A673 (cell line): ENCODE data around the gene RUNDC3A. TPM values are rescaled to one million over a fixed set of nuclear protein-coding genes. Genes with fewer than 3 reads are reported as not detected.

Experiments used
- BruUV-seq: library from RNA; stranded (reverse); fragments of 400-500 nt; replicated peaks from 2 replicates; lab custom pipeline; 2021; lab: Mats Ljungman, UMichigan
- CTCF ChIA-PET: fragments of 300-600 bp; sonication (Branson Sonifier 250); formaldehyde crosslinking; loops from one replicate; lab custom pipeline; 2022; ENCODE audit warnings: antibody characterized with exemption; lab: Charles Lee
- POLR2A ChIA-PET: fragments of 300-600 bp; sonication (Branson Sonifier 250); formaldehyde crosslinking; loops from one replicate; lab custom pipeline; 2022; ENCODE audit warnings: antibody characterized with exemption; ENCODE audit not compliant: low non-redundant PET; lab: Charles Lee
- DNase-seq: peaks from one replicate; pipeline ENCODE4 v3.0.0-alpha.2; 2015; ENCODE audit warnings: low spot score
- H3K27ac ChIP-seq: fragments of 200-600 bp; sonication (generic); 2 replicates; pipeline ENCODE4 v1.5.1; 2016; ENCODE audit warnings: mixed run types, low read depth, mild to moderate bottlenecking, mixed read lengths, antibody characterized with exemption, low read length; ENCODE audit not compliant: poor library complexity, severe bottlenecking
- H3K27me3 ChIP-seq: fragments of 200-600 bp; sonication (generic); replicated peaks from 2 replicates; pipeline ENCODE4 v1.6.1; 2017; ENCODE audit warnings: mixed run types, low read depth, mild to moderate bottlenecking, mixed read lengths, antibody characterized with exemption, low read length; ENCODE audit not compliant: insufficient read depth, poor library complexity
- H3K36me3 ChIP-seq: fragments of 200-600 bp; sonication (generic); 2 replicates; pipeline ENCODE4 v1.6.1; 2016; ENCODE audit warnings: mixed run types, mild to moderate bottlenecking, mixed read lengths, antibody characterized with exemption, low read length; ENCODE audit not compliant: insufficient read depth, poor library complexity, severe bottlenecking
- H3K4me1 ChIP-seq: fragments of 200-600 bp; sonication (generic); 2 replicates; pipeline ENCODE4 v1.6.1; 2017; ENCODE audit warnings: mixed run types, mild to moderate bottlenecking, mixed read lengths, antibody characterized with exemption, low read length; ENCODE audit not compliant: insufficient read depth, poor library complexity, severe bottlenecking
- H3K4me3 ChIP-seq: fragments of 200-600 bp; sonication (generic); 2 replicates; pipeline ENCODE4 v1.5.1; 2016; ENCODE audit warnings: low read depth, mixed run types, mild to moderate bottlenecking, mixed read lengths, low read length; ENCODE audit not compliant: poor library complexity, severe bottlenecking
- H3K9me3 ChIP-seq: fragments of 200-600 bp; sonication (generic); 2 replicates; pipeline ENCODE4 v1.6.1; 2016; ENCODE audit warnings: mixed run types, low read depth, mild to moderate bottlenecking, mixed read lengths, antibody characterized with exemption, low read length; ENCODE audit not compliant: poor library complexity, severe bottlenecking
- EZH2 ChIP-seq: fragments of 200-600 bp; sonication (generic); IDR thresholded peaks from 2 replicates; pipeline ENCODE4 v1.6.1; 2017; ENCODE audit warnings: borderline replicate concordance, low read depth, mild to moderate bottlenecking, mixed read lengths, antibody characterized with exemption, low read length; ENCODE audit not compliant: poor library complexity, severe bottlenecking
- intact Hi-C: fragments of 100-400 bp; cut with micrococcal nuclease; formaldehyde crosslinking; loops from one replicate; pipeline ENCODE4 v1.10.0; 2022; ENCODE audit not compliant: unreplicated experiment
- total RNA-seq: library from RNA; stranded (reverse); gene quantifications from 2 replicates; pipeline ENCODE4 v1.2.3, GENCODE V29; 2021
- TF ChIP-seq, protein P1 (sequence below): fragments of 300-800, 200-600 bp; sonication (generic); conservative IDR thresholded peaks from 2 replicates; pipeline ENCODE4 v1.5.1; 2017; ENCODE audit warnings: low read depth, mild to moderate bottlenecking, antibody characterized with exemption, low read length, moderate library complexity, mixed read lengths

The RUNDC3A gene
- total RNA-seq, 1 experiment from 2014 or later: 0.56 TPM

DNA sequence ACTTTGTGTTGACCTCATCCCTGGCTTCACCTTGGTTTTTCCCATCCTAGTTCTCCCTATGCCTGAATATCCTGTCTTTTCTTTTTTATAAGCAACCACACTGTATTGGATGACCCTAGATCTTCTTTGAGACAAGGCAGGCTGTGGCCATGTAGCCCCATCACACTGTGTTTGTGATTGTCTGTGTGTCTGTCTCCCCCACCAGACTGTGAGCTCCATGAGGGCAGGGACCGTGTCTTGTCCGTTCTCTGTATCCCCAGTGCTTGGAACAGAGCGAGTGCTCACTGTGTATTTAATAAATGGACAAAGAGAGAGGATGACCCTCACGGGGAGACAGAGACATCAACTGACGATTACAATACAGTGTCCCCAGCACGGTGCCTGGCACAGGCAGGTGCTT, 9.1 kb downstream of the RUNDC3A start:
- no peaks in the 10 kb centered on the region for H3K36me3 ChIP-seq
- CTCF ChIA-PET: interaction anchor here (0.5 kb wide), 1 partner anchor 102 kb away, joined by 3 read pairs; no protein-coding TSS in a partner anchor
- no peaks in the 10 kb centered on the region for H3K4me1 ChIP-seq
- no peaks in the 10 kb centered on the region for H3K9me3 ChIP-seq
- no peak for DNase-seq
- BruUV-seq: no TSS peak
- no peak overlapping the region for H3K27ac ChIP-seq
- POLR2A ChIA-PET: no interaction called here
- no peak for TF ChIP-seq EZH2
- TF ChIP-seq, protein P1, sequence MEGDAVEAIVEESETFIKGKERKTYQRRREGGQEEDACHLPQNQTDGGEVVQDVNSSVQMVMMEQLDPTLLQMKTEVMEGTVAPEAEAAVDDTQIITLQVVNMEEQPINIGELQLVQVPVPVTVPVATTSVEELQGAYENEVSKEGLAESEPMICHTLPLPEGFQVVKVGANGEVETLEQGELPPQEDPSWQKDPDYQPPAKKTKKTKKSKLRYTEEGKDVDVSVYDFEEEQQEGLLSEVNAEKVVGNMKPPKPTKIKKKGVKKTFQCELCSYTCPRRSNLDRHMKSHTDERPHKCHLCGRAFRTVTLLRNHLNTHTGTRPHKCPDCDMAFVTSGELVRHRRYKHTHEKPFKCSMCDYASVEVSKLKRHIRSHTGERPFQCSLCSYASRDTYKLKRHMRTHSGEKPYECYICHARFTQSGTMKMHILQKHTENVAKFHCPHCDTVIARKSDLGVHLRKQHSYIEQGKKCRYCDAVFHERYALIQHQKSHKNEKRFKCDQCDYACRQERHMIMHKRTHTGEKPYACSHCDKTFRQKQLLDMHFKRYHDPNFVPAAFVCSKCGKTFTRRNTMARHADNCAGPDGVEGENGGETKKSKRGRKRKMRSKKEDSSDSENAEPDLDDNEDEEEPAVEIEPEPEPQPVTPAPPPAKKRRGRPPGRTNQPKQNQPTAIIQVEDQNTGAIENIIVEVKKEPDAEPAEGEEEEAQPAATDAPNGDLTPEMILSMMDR: no peak
- H3K27me3 ChIP-seq: peaks cover 12% of the 10 kb centered on the region
- intact Hi-C loops: no loop called here
- no peak overlapping the region for H3K4me3 ChIP-seq

DNA sequence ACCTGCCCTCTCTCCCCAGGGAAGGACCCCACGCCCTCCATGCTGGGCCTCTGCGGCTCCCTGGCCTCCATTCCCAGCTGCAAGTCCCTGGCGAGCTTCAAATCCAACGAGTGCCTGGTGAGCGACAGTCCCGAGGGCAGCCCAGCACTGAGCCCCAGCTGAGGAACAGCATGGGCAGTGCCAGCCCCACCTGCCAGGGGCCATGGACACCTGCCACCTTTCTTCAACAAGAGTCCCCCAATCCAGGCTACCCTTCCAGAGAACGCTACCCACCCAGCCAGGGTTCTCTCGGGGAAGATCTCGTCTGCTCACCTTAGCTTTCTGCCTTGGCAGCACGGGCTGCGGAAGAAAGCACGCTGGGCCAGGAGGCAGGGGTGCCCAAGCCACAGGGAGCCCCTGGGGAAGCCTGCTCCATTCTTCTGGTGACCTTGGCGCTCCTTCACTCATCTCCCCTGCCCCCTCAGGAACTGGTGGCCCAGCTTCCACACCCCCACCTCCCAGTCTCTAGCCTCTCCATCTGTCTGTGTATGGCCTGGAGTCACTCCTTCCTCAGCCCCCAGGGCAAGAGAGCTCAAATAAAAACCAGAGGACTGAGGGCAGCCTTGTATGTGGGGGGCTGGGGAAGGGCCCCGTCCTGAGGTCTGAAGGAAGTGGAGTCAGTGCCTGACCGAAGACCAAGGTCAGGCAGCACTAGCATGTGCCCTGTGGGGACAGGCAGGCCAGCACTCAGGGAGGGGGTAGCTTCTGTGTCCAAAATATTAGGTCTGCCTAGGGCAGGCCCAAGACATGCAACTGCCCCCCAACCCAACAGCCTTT, 9.9 kb downstream of the RUNDC3A start:
- H3K4me3 ChIP-seq: no peak overlapping the region
- intact Hi-C loops: no loop called here
- no peak for DNase-seq
- BruUV-seq: no TSS peak
- CTCF ChIA-PET: interaction anchor here (0.5 kb wide), 1 partner anchor 101 kb away, joined by 3 read pairs; no protein-coding TSS in a partner anchor
- TF ChIP-seq, protein P1: no peak
- no peak for TF ChIP-seq EZH2
- H3K36me3 ChIP-seq: no peaks in the 10 kb centered on the region
- H3K27me3 ChIP-seq: peaks cover 12% of the 10 kb centered on the region
- no peaks in the 10 kb centered on the region for H3K4me1 ChIP-seq
- no peak overlapping the region for H3K27ac ChIP-seq
- POLR2A ChIA-PET: no interaction called here
- H3K9me3 ChIP-seq: no peaks in the 10 kb centered on the region

DNA sequence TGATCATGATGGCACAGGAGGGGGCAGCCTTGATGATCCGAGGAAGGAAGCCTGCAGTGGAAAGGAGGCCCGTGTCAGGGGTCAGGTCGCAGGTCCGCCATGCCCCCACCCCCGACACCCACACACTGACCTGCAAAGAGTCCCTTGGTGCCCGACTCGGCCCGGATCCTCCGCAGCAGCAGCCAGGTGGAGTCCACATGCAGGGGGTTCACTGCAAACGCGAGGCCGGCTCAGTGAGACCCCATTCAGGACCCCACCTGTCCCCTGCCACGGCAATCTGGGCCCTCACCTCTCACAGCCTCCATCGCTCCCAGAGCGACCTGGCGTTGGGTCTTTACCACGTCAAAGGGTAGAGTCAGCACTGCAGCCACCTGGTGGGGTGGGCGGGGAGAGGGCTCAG, 11.7 kb downstream of the RUNDC3A start:
- ChIA-PET CTCF (no interaction called here), POLR2A (interaction anchor here (0.6 kb wide), 1 partner anchor 114 kb away, joined by 3 read pairs; no protein-coding TSS in a partner anchor)
- BruUV-seq: no TSS peak
- Histone ChIP-seq H3K4me1 (no peaks in the 10 kb centered on the region), H3K27ac (no peak overlapping the region), H3K36me3 (no peaks in the 10 kb centered on the region), H3K9me3 (no peaks in the 10 kb centered on the region), H3K4me3 (no peak overlapping the region), H3K27me3 (peaks cover 12% of the 10 kb centered on the region)
- intact Hi-C loops: no loop called here
- DNase-seq: no peak
- no peak for TF ChIP-seq EZH2
- TF ChIP-seq, protein P1: no peak
